Measurements from ENCODE around the gene TRIM71.

Gene TRIM71

DNA sequence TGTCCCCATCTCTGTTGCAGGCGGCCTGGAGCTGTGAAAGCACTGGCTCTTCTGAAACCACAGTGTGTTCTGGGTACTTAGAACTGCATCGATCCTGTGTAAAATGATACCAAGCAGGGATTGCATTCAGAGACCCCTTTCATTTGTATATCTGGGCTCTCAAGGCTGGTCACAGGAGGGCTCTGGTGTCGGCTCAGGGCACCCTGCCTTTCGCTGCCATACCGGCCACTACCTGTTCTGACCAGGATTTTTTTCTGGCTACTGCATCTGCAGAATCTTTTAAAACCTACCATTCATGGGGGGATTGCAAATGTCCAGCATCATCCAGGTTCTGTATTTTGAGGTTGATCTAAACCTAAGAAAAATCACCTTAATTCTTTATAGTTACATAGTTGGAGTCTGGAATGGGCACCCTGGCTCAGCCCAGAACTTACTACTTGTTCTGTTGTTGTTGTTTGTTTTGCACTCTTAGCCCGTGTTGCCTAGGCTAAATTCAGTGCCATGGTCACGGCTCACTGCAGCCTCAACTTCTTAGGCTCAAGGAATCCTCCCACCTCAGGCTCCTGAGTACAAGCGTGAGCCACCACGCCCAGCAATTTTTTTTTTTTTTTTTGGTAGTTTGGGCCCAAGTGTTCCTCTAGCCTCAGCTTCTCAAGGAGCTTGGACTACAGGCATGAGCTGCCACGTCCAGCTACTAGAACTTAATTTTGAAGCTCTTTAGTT, 52.7 kb downstream of the TRIM71 start:
- no peak for FAIRE-seq
- no peak for DNase-seq (ENCODE audit: insufficient read length, low spot score)

GRCh38 chr3:32871273-32871672, 53.5 kb downstream of the TRIM71 start:
- DNase-seq (ENCODE audit: insufficient read length, low spot score) (no peak), FAIRE-seq (no peak)
- no peak for TF ChIP-seq POU2F2 (IDR thresholded peaks at IDR 0.05; ENCODE audit: low read depth, low read length)
- TF ChIP-seq POLR2A (IDR thresholded peaks at IDR 0.05; ENCODE audit: low read depth, low read length) = no peak
- no peak for TF ChIP-seq POLR2AphosphoS5 (IDR thresholded peaks at IDR 0.05; ENCODE audit: low read depth, low read length)
- TF ChIP-seq PAX5 (IDR thresholded peaks at IDR 0.05; ENCODE audit: insufficient read depth, low read length, severe bottlenecking) = no peak
- no peak for TF ChIP-seq TAF1 (IDR thresholded peaks at IDR 0.05; ENCODE audit: low read depth, low read length)
- no peak for TF ChIP-seq SPI1 (IDR thresholded peaks at IDR 0.05; ENCODE audit: low read depth, low read length)

More for the DNA sequence above, 52.7 kb downstream of the TRIM71 start:
- TF ChIP-seq PAX5 (IDR thresholded peaks at IDR 0.05; ENCODE audit: insufficient read depth, low read length, severe bottlenecking) (no peak), POU2F2 (IDR thresholded peaks at IDR 0.05; ENCODE audit: low read depth, low read length) (no peak), POLR2A (IDR thresholded peaks at IDR 0.05; ENCODE audit: low read depth, low read length) (no peak), TAF1 (IDR thresholded peaks at IDR 0.05; ENCODE audit: low read depth, low read length) (no peak), SPI1 (IDR thresholded peaks at IDR 0.05; ENCODE audit: low read depth, low read length) (no peak), POLR2AphosphoS5 (IDR thresholded peaks at IDR 0.05; ENCODE audit: low read depth, low read length) (no peak)

- TF ChIP-seq POLR2AphosphoS5 (IDR thresholded peaks at IDR 0.05; ENCODE audit: low read depth, low read length) = no peak
- no peak for TF ChIP-seq TAF1 (IDR thresholded peaks at IDR 0.05; ENCODE audit: low read depth, low read length)
- TF ChIP-seq PAX5 (IDR thresholded peaks at IDR 0.05; ENCODE audit: insufficient read depth, low read length, severe bottlenecking) = no peak
- TF ChIP-seq POLR2A (IDR thresholded peaks at IDR 0.05; ENCODE audit: low read depth, low read length) = no peak
- TF ChIP-seq POU2F2 (IDR thresholded peaks at IDR 0.05; ENCODE audit: low read depth, low read length) = no peak
- TF ChIP-seq SPI1 (IDR thresholded peaks at IDR 0.05; ENCODE audit: low read depth, low read length) = no peak
- FAIRE-seq = no peak
- DNase-seq (ENCODE audit: insufficient read length, low spot score) = no peak
Observed at GRCh38 chr3:32872487-32873382, 54.9 kb downstream of the TRIM71 start.

GRCh38 chr3:32873531-32874130, 55.8 kb downstream of the TRIM71 start:
- no peak for TF ChIP-seq POLR2A (IDR thresholded peaks at IDR 0.05; ENCODE audit: low read depth, low read length)
- DNase-seq (ENCODE audit: insufficient read length, low spot score) (no peak), FAIRE-seq (no peak)

GRCh38 chr3:32876920-32877319, 59.1 kb downstream of the TRIM71 start:
- FAIRE-seq = no peak
- TF ChIP-seq PAX5 (IDR thresholded peaks at IDR 0.05; ENCODE audit: insufficient read depth, low read length, severe bottlenecking) = no peak
- no peak for TF ChIP-seq POLR2AphosphoS5 (IDR thresholded peaks at IDR 0.05; ENCODE audit: low read depth, low read length)
- no peak for TF ChIP-seq SPI1 (IDR thresholded peaks at IDR 0.05; ENCODE audit: low read depth, low read length)
- TF ChIP-seq POLR2A (IDR thresholded peaks at IDR 0.05; ENCODE audit: low read depth, low read length) = no peak
- no peak for TF ChIP-seq POU2F2 (IDR thresholded peaks at IDR 0.05; ENCODE audit: low read depth, low read length)
- no peak for TF ChIP-seq TAF1 (IDR thresholded peaks at IDR 0.05; ENCODE audit: low read depth, low read length)
- no peak for DNase-seq (ENCODE audit: insufficient read length, low spot score)

DNA sequence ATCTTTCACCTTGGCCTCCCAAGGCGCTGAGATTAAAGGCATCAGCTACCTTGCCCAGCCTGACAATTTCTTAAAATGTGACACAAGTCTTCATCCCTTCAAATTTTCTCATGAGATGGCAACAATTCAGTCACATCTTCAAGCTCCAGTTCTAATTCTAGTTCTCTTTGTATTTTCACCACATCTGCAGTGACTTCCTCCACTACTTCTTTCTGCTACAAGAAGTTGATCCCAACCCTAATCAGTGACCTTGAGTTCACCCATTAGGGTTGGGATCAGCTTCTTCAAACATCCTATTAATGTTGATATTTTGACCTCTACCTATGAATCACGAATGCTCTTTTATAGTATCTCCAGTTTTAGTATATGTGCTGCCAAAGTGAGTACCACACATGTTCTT, 59.8 kb downstream of the TRIM71 start:
- DNase-seq (ENCODE audit: insufficient read length, low spot score) = no peak
- TF ChIP-seq POLR2AphosphoS5 (IDR thresholded peaks at IDR 0.05; ENCODE audit: low read depth, low read length) (no peak), PAX5 (IDR thresholded peaks at IDR 0.05; ENCODE audit: insufficient read depth, low read length, severe bottlenecking) (no peak), POLR2A (IDR thresholded peaks at IDR 0.05; ENCODE audit: low read depth, low read length) (no peak), TAF1 (IDR thresholded peaks at IDR 0.05; ENCODE audit: low read depth, low read length) (no peak), SPI1 (IDR thresholded peaks at IDR 0.05; ENCODE audit: low read depth, low read length) (no peak), POU2F2 (IDR thresholded peaks at IDR 0.05; ENCODE audit: low read depth, low read length) (no peak)
- FAIRE-seq = no peak

- DNase-seq (ENCODE audit: insufficient read length, low spot score) = no peak
- no peak for FAIRE-seq
- no peak for TF ChIP-seq TAF1 (IDR thresholded peaks at IDR 0.05; ENCODE audit: low read depth, low read length)
- TF ChIP-seq SPI1 (IDR thresholded peaks at IDR 0.05; ENCODE audit: low read depth, low read length) = no peak
Observed at GRCh38 chr3:32880225-32880624, 62.4 kb downstream of the TRIM71 start.

DNA sequence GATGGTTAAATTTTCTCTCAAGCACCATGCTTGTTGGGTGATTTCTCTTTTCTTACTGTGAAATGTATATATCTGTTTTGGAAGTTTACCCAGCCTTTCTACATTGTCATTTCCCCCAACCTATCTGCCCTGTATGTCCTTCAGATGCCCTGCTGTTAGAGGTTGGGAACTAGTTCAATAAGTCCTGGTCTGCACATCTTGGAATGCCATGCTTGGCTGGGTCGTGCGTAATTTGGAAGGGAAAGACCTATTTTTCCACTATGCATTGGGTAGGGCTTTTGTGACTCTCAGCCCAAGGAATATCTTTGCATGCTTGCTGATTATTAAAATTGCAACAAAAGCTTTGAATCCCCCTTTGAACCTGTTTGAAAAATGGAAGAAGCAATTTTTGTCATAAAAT, 63.8 kb downstream of the TRIM71 start:
- DNase-seq (ENCODE audit: insufficient read length, low spot score) (no peak), FAIRE-seq (no peak)
- TF ChIP-seq POLR2A (IDR thresholded peaks at IDR 0.05; ENCODE audit: low read depth, low read length) (no peak), PAX5 (IDR thresholded peaks at IDR 0.05; ENCODE audit: insufficient read depth, low read length, severe bottlenecking) (no peak), TAF1 (IDR thresholded peaks at IDR 0.05; ENCODE audit: low read depth, low read length) (no peak), SPI1 (IDR thresholded peaks at IDR 0.05; ENCODE audit: low read depth, low read length) (no peak), POLR2AphosphoS5 (IDR thresholded peaks at IDR 0.05; ENCODE audit: low read depth, low read length) (no peak)

DNA sequence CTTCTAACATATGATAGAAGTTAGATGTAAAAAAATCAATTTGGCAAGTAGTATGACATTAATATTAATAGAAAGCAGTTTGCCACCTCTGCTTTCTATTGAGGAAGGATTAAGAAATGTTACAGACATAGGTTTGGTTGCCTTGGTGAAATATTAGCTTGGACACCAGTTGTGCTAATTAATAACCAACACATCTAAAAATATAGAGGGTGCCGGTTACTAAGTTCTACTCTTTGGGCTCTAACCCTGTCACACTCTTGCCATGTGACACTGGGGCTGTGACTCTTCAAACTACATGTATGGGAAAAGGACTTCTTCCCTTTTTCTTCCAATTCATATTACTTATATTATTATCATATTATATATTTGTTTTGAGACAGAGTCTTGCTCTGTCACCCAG, 64.4 kb downstream of the TRIM71 start:
- TF ChIP-seq POLR2AphosphoS5 (IDR thresholded peaks at IDR 0.05; ENCODE audit: low read depth, low read length) (no peak), SPI1 (IDR thresholded peaks at IDR 0.05; ENCODE audit: low read depth, low read length) (no peak), TAF1 (IDR thresholded peaks at IDR 0.05; ENCODE audit: low read depth, low read length) (no peak), POLR2A (IDR thresholded peaks at IDR 0.05; ENCODE audit: low read depth, low read length) (no peak), POU2F2 (IDR thresholded peaks at IDR 0.05; ENCODE audit: low read depth, low read length) (no peak), PAX5 (IDR thresholded peaks at IDR 0.05; ENCODE audit: insufficient read depth, low read length, severe bottlenecking) (no peak)
- peak; percentile 5 for FAIRE-seq

More for the DNA sequence above, 64.4 kb downstream of the TRIM71 start:
- DNase-seq (ENCODE audit: insufficient read length, low spot score) = no peak
